ENCODE measurements around the gene SLC22A23. TPM values are rescaled to one million over a fixed set of nuclear protein-coding genes. Genes with fewer than 3 reads are reported as not detected.

SLC22A23 gene
- total and polyA plus RNA-seq, 2 experiments from 2014 or later: 2.4 to 7.3 TPM

DNA sequence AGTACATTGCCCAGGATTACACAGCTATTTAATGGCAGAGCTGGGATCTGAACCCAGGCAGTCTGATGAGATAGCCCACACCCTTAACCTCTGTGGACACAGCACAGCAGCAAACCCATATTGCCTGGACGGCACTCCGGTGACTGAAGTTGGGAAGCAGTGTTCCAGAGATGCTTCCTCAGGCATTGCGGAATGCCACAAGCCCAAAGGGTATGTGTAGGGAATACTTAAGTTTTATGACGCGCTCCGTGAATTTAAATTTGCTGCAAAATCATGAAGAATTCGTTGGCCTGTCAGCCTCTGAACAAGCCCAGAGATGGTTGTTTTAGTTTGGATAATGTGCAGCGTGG is 151.7 kb downstream of the SLC22A23 start:
- in situ Hi-C loops (cut with MboI): no loop called here
- Histone ChIP-seq H3K27ac (no peak overlapping the region), H3F3A (ENCODE audit: insufficient read depth) (no peaks in the 10 kb centered on the region), H3K9me3 (ENCODE audit: low read depth) (no peaks in the 10 kb centered on the region), H3K79me2 (ENCODE audit: insufficient read depth) (no peaks in the 10 kb centered on the region), H3K4me3 (no peak overlapping the region), H3K4me2 (ENCODE audit: unreplicated experiment) (no peak overlapping the region), H3K9ac (no peak overlapping the region), H3K27me3 (replicated peaks; ENCODE audit: insufficient read depth) (no peaks in the 10 kb centered on the region), H3K9me2 (ENCODE audit: insufficient read depth) (no peaks in the 10 kb centered on the region), H3K36me3 (ENCODE audit: low read depth) (no peaks in the 10 kb centered on the region), H2AFZ (no peak overlapping the region), H4K20me1 (ENCODE audit: insufficient read depth) (no peaks in the 10 kb centered on the region), H3K4me1 (ENCODE audit: insufficient read depth) (no peaks in the 10 kb centered on the region)
- DNase-seq: no peak
- TF ChIP-seq EZH2phosphoT487 (IDR thresholded peaks at IDR 0.05; ENCODE audit: insufficient read depth, low read depth) (no peak), EZH2 (IDR thresholded peaks at IDR 0.05; ENCODE audit: insufficient read depth, poor library complexity, severe bottlenecking) (no peak)
- 91 to 94% methylated on average over 8 of the region's 8 CpGs for WGBS, 2 experiments (ENCODE audit: low coverage in 1 of 2, low lambda C conversion rate in 2 of 2, missing lambda C conversion rate in 2 of 2)

DNA sequence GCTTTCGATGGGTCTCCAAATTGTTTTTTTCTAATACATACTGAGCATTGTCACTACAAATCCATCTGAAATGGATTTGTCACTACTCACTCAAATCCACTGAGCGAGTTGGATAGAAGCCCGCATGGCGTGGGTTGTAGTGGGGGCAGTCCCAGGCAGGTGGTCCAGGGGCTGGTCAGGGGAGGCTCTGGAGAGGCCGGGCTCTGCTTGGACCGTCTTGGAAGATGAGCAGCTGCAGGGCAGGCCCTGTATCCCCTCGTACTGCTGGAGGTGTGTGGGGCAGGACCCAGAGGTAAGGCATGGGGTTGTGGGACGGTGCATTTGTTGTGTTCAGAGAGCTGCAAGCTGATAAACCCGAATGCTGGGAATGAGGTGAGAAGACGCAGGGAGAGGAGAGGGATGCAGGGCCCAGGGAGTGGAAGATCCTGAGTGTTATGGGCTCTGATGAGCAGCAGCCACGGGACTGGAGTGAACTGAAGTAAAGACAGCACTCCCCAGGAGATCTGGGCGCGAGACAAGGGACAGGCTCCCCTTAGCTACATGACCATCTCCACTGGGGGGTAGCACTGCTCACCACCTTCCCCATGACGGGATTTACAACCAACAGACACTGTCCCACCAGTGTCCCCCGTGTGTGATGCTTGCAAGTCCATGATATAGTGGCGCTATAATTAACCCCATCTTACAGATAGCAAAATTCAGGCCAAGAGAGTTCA is 152.2 kb downstream of the SLC22A23 start:
- Histone ChIP-seq H4K20me1 (ENCODE audit: insufficient read depth) (no peaks in the 10 kb centered on the region), H3K4me1 (ENCODE audit: insufficient read depth) (no peaks in the 10 kb centered on the region), H3K4me2 (ENCODE audit: unreplicated experiment) (no peak overlapping the region), H3F3A (ENCODE audit: insufficient read depth) (no peaks in the 10 kb centered on the region), H3K4me3 (no peak overlapping the region), H3K9me3 (ENCODE audit: low read depth) (no peaks in the 10 kb centered on the region), H2AFZ (no peak overlapping the region), H3K9me2 (ENCODE audit: insufficient read depth) (no peaks in the 10 kb centered on the region), H3K9ac (no peak overlapping the region), H3K79me2 (ENCODE audit: insufficient read depth) (no peaks in the 10 kb centered on the region), H3K27ac (no peak overlapping the region), H3K27me3 (replicated peaks; ENCODE audit: insufficient read depth) (no peaks in the 10 kb centered on the region), H3K36me3 (ENCODE audit: low read depth) (no peaks in the 10 kb centered on the region)
- no peak for TF ChIP-seq EZH2phosphoT487 (IDR thresholded peaks at IDR 0.05; ENCODE audit: insufficient read depth, low read depth)
- in situ Hi-C loops (cut with MboI): no loop called here
- no peak for DNase-seq
- WGBS, 2 experiments (ENCODE audit: low coverage in 1 of 2, low lambda C conversion rate in 2 of 2, missing lambda C conversion rate in 2 of 2): 88 to 89% methylated on average over 16 of the region's 16 CpGs

DNA sequence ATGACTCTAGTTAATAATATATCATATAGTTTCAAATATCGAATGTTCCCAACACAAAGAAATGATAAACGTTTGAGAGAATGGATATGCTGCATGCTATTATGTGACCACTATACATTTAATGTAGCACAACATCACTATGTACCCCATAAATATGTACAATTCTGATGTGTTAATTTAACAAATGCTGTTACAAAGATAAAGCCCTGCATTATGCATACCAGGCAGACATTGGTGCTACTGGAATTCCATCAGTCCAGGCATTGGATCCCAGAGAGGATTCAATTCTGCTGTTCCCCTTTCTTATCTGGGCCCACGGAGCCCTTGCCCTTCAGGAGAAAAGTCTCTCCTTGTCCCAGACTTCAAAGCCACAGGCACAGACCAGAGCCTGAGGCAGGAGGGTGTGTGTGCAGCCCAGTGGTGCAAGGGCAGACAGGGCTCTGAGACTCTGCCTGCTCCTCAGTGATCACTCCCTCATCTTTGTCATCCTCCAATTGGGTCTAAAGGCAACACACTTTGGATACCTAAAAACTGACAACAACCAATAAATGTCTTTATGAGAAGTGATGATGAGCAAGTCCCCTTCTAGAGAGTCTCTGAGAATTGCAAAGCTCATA is 152.9 kb downstream of the SLC22A23 start:
- Histone ChIP-seq H3K9me3 (ENCODE audit: low read depth) (no peaks in the 10 kb centered on the region), H4K20me1 (ENCODE audit: insufficient read depth) (no peaks in the 10 kb centered on the region), H3K9ac (no peak overlapping the region), H3F3A (ENCODE audit: insufficient read depth) (no peaks in the 10 kb centered on the region), H3K36me3 (ENCODE audit: low read depth) (no peaks in the 10 kb centered on the region), H3K4me3 (no peak overlapping the region), H3K27ac (no peak overlapping the region), H3K4me2 (ENCODE audit: unreplicated experiment) (no peak overlapping the region), H3K4me1 (ENCODE audit: insufficient read depth) (no peaks in the 10 kb centered on the region), H2AFZ (no peak overlapping the region), H3K79me2 (ENCODE audit: insufficient read depth) (no peaks in the 10 kb centered on the region), H3K9me2 (ENCODE audit: insufficient read depth) (no peaks in the 10 kb centered on the region), H3K27me3 (replicated peaks; ENCODE audit: insufficient read depth) (no peaks in the 10 kb centered on the region)
- no peak for DNase-seq
- 88 to 91% methylated on average over 3 of the region's 3 CpGs for WGBS, 2 experiments (ENCODE audit: low coverage in 1 of 2, low lambda C conversion rate in 2 of 2, missing lambda C conversion rate in 2 of 2)
- TF ChIP-seq EZH2 (IDR thresholded peaks at IDR 0.05; ENCODE audit: insufficient read depth, poor library complexity, severe bottlenecking) (no peak), EZH2phosphoT487 (IDR thresholded peaks at IDR 0.05; ENCODE audit: insufficient read depth, low read depth) (no peak)
- in situ Hi-C loops (cut with MboI): no loop called here

DNA sequence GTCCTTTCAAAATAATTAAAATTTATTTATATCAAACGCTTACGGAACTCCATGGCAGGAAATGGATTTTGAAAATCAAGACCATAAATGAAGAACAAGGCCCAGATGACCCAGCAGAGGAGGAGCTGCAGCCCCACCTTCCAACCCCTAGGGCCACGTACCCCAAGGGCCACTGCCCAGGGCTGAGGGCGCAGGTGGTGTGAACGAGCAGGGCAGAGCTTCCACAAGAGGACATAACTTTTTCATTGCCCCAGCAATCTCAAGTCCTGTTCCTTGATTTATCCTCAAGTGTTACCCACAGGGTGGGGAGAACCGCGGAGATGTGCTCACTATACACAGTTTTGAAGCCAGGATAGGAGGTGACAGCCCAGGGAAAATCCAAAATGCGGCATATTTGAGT is 155.3 kb downstream of the SLC22A23 start:
- Histone ChIP-seq H3K27ac (no peak overlapping the region), H3K79me2 (ENCODE audit: insufficient read depth) (no peaks in the 10 kb centered on the region), H4K20me1 (ENCODE audit: insufficient read depth) (no peaks in the 10 kb centered on the region), H3K27me3 (replicated peaks; ENCODE audit: insufficient read depth) (no peaks in the 10 kb centered on the region), H3K9ac (no peak overlapping the region), H3K4me3 (no peak overlapping the region), H3K4me2 (ENCODE audit: unreplicated experiment) (no peak overlapping the region), H3K9me3 (ENCODE audit: low read depth) (no peaks in the 10 kb centered on the region), H2AFZ (no peak overlapping the region), H3K9me2 (ENCODE audit: insufficient read depth) (no peaks in the 10 kb centered on the region), H3F3A (ENCODE audit: insufficient read depth) (no peaks in the 10 kb centered on the region), H3K4me1 (ENCODE audit: insufficient read depth) (no peaks in the 10 kb centered on the region), H3K36me3 (ENCODE audit: low read depth) (no peaks in the 10 kb centered on the region)
- no peak for TF ChIP-seq EZH2 (IDR thresholded peaks at IDR 0.05; ENCODE audit: insufficient read depth, poor library complexity, severe bottlenecking)
- no peak for TF ChIP-seq EZH2phosphoT487 (IDR thresholded peaks at IDR 0.05; ENCODE audit: insufficient read depth, low read depth)
- in situ Hi-C loops (cut with MboI): no loop called here
- DNase-seq: no peak
- 97% methylated on average over 8 of the region's 8 CpGs for WGBS, 2 experiments (ENCODE audit: low coverage in 1 of 2, low lambda C conversion rate in 2 of 2, missing lambda C conversion rate in 2 of 2)
